ENCODE measurements around the gene ZCRB1. TPM values are rescaled to one million over a fixed set of nuclear protein-coding genes. Genes with fewer than 3 reads are reported as not detected.

ZCRB1 gene
- total RNA-seq, 1 experiment from 2014 or later: 71.5 TPM

- Histone ChIP-seq H3K27ac (ENCODE audit: insufficient read length, low read depth, low read length) (no peak overlapping the region), H2BK15ac (ENCODE audit: low read depth, low read length) (no peak overlapping the region), H3K4me1 (ENCODE audit: insufficient read depth, low read length) (no peaks in the 10 kb centered on the region), H3K27me3 (ENCODE audit: insufficient read depth, low read length) (no peaks in the 10 kb centered on the region), H2BK5ac (ENCODE audit: insufficient read length, low read length) (no peak overlapping the region), H4K5ac (ENCODE audit: insufficient read length, low read depth, low read length) (no peak overlapping the region), H2BK120ac (ENCODE audit: low read depth, low read length, poor library complexity, severe bottlenecking) (no peak overlapping the region), H2BK20ac (ENCODE audit: low read depth, low read length, poor library complexity, severe bottlenecking) (no peak overlapping the region), H3K56ac (ENCODE audit: insufficient read length, low read depth, low read length) (no peak overlapping the region), H3K9ac (ENCODE audit: extremely low read depth, insufficient read length, low read length) (no peak overlapping the region), H3K79me2 (ENCODE audit: insufficient read depth, low read length) (peaks cover 2% of the 10 kb centered on the region; the same call in 1 of the 2 replicates), H3K14ac (ENCODE audit: insufficient read depth, low read length) (no peak overlapping the region), H3K23me2 (ENCODE audit: insufficient read length, low read depth, low read length, poor library complexity, severe bottlenecking) (no peaks in the 10 kb centered on the region), H2AK5ac (ENCODE audit: insufficient read length, low read length) (no peak overlapping the region), H4K20me1 (ENCODE audit: control insufficient read depth, insufficient read depth, insufficient read length) (no peaks in the 10 kb centered on the region), H3K18ac (ENCODE audit: insufficient read length, low read depth, low read length) (no peak overlapping the region), H2BK12ac (ENCODE audit: insufficient read length, low read depth, low read length) (no peak overlapping the region), H4K8ac (replicated peaks; ENCODE audit: insufficient read length, low read depth, low read length) (no peak overlapping the region), H3T11ph (ENCODE audit: low read length) (no peak overlapping the region), H3K4ac (ENCODE audit: low read depth, low read length) (no peak overlapping the region), H4K91ac (ENCODE audit: insufficient read length, low read depth, low read length) (no peak overlapping the region), H3K79me1 (ENCODE audit: insufficient read depth, low read depth, low read length, poor library complexity, severe bottlenecking) (no peaks in the 10 kb centered on the region), H3K9me3 (ENCODE audit: control insufficient read depth, low read depth, low read length) (no peaks in the 10 kb centered on the region), H2AFZ (ENCODE audit: low read length) (no peak overlapping the region), H3K4me2 (ENCODE audit: insufficient read depth, insufficient read length, low read length) (no peak overlapping the region), H3K23ac (ENCODE audit: insufficient read length, low read depth, low read length) (no peak overlapping the region)
- H3K27ac Mint-ChIP-seq: no peak overlapping the region
- H3K27me3 Mint-ChIP-seq (ENCODE audit: low read depth): no peaks in the 10 kb centered on the region
- H3K4me3 Mint-ChIP-seq: no peak overlapping the region
- no peak for DNase-seq
- no CpG with 5 or more reads among the region's 2 CpGs for WGBS (ENCODE audit: extremely low coverage, insufficient read length, low lambda C conversion rate)
- no peaks in the 10 kb centered on the region for H3K9me3 Mint-ChIP-seq
- no peak for TF ChIP-seq CTCF (conservative IDR thresholded peaks at IDR 0.05)
- H3K4me1 Mint-ChIP-seq: peaks cover 0 to 5% of the 10 kb centered on the region in 2 experiments; a peak in 1 of 4 replicates
- peaks cover 2 to 8% (median 6%) of the 10 kb centered on the region in 3 experiments; a peak in 6 of 7 replicates for H3K36me3 Mint-ChIP-seq (ENCODE audit: insufficient read depth in 1 of 3, low read depth in 3 of 3)
These were observed 16.1 kb upstream of the ZCRB1 start for GRCh38 chr12:42342028-42342427.
